ENCODE results near the gene EYA2.
"Not testable (repeated sequence)": the region's sequence is repeated elsewhere in the genome, so short reads cannot be mapped to it uniquely, and the experiment has no call there.

EYA2 gene

GRCh38 chr20:47196091-47197081, 301.7 kb downstream of the EYA2 start:
- DNase-seq (ENCODE audit: extremely low read depth in 1 of 2, low read depth in 1 of 2) = peak; percentile 43 to 59

- DNase-seq (ENCODE audit: extremely low read depth in 1 of 2, low read depth in 1 of 2) = peak; percentile 30 to 61
These were observed 303.6 kb downstream of the EYA2 start for GRCh38 chr20:47198254-47198671.

GRCh38 chr20:47198996-47199552, 304.4 kb downstream of the EYA2 start:
- DNase-seq (ENCODE audit: extremely low read depth in 1 of 2, low read depth in 1 of 2) = no peak

GRCh38 chr20:47201074-47201730, 306.6 kb downstream of the EYA2 start:
- no peak for DNase-seq (ENCODE audit: extremely low read depth in 1 of 2, low read depth in 1 of 2)

- no peak for DNase-seq (ENCODE audit: extremely low read depth in 1 of 2, low read depth in 1 of 2)
These were observed 308.4 kb downstream of the EYA2 start for GRCh38 chr20:47202733-47203667.

GRCh38 chr20:47204008-47204849, 309.6 kb downstream of the EYA2 start:
- no peak for DNase-seq (ENCODE audit: extremely low read depth in 1 of 2, low read depth in 1 of 2)

GRCh38 chr20:47204850-47205122, 310.1 kb downstream of the EYA2 start:
- DNase-seq (ENCODE audit: extremely low read depth in 1 of 2, low read depth in 1 of 2) = not testable (repeated sequence)

GRCh38 chr20:47205577-47206123, 311.0 kb downstream of the EYA2 start:
- DNase-seq (ENCODE audit: extremely low read depth in 1 of 2, low read depth in 1 of 2) = no peak

- not testable (repeated sequence) for DNase-seq (ENCODE audit: extremely low read depth in 1 of 2, low read depth in 1 of 2)
These were observed 311.9 kb downstream of the EYA2 start for GRCh38 chr20:47206552-47206951.

GRCh38 chr20:47206962-47207641, 312.5 kb downstream of the EYA2 start:
- DNase-seq (ENCODE audit: extremely low read depth in 1 of 2, low read depth in 1 of 2) = no peak

GRCh38 chr20:47208534-47209174, 314.0 kb downstream of the EYA2 start:
- no peak for DNase-seq (ENCODE audit: extremely low read depth in 1 of 2, low read depth in 1 of 2)

- DNase-seq (ENCODE audit: extremely low read depth in 1 of 2, low read depth in 1 of 2) = no peak
These were observed 315.3 kb downstream of the EYA2 start for GRCh38 chr20:47209982-47210381.

- DNase-seq (ENCODE audit: extremely low read depth in 1 of 2, low read depth in 1 of 2) = no peak
These were observed 315.8 kb downstream of the EYA2 start for GRCh38 chr20:47210470-47210869.

- no peak for DNase-seq (ENCODE audit: extremely low read depth in 1 of 2, low read depth in 1 of 2)
These were observed 316.4 kb downstream of the EYA2 start for GRCh38 chr20:47211036-47211435.

- no peak for DNase-seq (ENCODE audit: extremely low read depth in 1 of 2, low read depth in 1 of 2)
These were observed 318.1 kb downstream of the EYA2 start for GRCh38 chr20:47212606-47213207.

GRCh38 chr20:47213966-47214365, 319.3 kb downstream of the EYA2 start:
- DNase-seq (ENCODE audit: extremely low read depth in 1 of 2, low read depth in 1 of 2) = no peak

- no peak for DNase-seq (ENCODE audit: extremely low read depth in 1 of 2, low read depth in 1 of 2)
These were observed 321.2 kb downstream of the EYA2 start for GRCh38 chr20:47215653-47216397.
